ENCODE results near the gene ECSCR.
"Not testable (repeated sequence)": the region's sequence is repeated elsewhere in the genome, so short reads cannot be mapped to it uniquely, and the experiment has no call there.

The ECSCR gene, protein sequence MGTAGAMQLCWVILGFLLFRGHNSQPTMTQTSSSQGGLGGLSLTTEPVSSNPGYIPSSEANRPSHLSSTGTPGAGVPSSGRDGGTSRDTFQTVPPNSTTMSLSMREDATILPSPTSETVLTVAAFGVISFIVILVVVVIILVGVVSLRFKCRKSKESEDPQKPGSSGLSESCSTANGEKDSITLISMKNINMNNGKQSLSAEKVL

DNA sequence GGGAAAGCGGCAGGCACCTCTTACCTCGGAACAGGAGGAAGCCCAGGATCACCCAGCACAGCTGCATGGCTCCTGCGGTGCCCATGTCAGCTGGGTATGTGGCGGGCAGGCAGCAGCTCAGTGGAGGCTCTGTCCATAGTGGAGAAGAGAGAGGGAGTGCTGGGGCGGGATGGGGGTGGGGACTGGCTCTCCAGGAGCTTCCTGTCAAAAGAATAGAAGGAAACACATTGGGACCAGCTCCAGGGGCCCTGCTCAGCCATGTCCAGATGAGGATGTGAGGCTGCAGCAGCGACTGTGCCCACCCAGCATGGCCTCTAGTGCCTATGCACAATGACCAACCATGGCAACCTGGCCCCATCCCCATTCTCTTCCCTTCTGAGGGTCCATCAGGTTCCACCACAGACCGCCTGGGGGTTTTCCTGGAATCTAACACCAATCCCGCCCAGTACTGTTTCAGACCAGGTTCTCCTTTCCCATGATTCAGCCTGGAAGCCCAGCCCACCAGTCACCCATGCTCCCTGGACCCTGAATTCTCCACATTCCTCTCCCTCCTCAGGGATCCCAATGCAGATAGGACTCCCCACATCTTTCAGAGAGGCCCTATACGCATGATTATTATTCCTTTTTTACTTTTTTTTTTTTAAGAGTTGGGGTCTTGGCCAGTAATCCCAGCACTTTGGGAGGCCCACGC, at the start of gene ECSCR:
Gene ECSCR, minus strand, starts transcription at position 158 of the 691 bp plus-strand sequence. Its CDS starts 73 bp downstream, at position 85.
- no peak within 1 kb of the TSS for H3K4me3 ChIP-seq (ENCODE audit: low read depth, low read length)
- TF ChIP-seq, protein P1, sequence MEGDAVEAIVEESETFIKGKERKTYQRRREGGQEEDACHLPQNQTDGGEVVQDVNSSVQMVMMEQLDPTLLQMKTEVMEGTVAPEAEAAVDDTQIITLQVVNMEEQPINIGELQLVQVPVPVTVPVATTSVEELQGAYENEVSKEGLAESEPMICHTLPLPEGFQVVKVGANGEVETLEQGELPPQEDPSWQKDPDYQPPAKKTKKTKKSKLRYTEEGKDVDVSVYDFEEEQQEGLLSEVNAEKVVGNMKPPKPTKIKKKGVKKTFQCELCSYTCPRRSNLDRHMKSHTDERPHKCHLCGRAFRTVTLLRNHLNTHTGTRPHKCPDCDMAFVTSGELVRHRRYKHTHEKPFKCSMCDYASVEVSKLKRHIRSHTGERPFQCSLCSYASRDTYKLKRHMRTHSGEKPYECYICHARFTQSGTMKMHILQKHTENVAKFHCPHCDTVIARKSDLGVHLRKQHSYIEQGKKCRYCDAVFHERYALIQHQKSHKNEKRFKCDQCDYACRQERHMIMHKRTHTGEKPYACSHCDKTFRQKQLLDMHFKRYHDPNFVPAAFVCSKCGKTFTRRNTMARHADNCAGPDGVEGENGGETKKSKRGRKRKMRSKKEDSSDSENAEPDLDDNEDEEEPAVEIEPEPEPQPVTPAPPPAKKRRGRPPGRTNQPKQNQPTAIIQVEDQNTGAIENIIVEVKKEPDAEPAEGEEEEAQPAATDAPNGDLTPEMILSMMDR (IDR thresholded peaks at IDR 0.05; ENCODE audit: low read depth, low read length, missing control alignments), result no peak
- in situ Hi-C loops (cut with HindIII; ENCODE audit: low sequenced_read_pairs), result no loop called here
- no peak for DNase-seq (ENCODE audit: low read depth)

DNA sequence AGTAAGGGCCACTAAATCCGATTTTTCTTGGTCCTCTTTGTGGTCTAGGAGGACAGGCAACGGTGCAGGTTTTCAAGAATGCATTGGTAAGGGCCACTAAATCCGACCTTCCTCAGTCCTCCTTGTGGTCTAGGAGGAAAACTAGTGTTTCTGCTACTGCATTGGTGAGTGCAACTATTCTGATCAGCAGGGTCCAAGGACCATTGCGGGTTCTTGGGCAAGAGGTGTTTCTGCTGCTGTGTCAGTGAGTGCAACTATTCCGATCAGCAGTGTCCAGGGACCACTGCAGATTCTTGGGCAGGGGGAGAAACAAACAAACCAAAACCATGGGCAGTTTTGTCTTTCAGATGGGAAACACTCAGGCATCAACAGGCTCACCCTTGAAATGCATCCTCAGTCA, 42.2 kb upstream of the ECSCR start:
- in situ Hi-C loops (cut with HindIII; ENCODE audit: low sequenced_read_pairs); DNase-seq (ENCODE audit: low read depth); H3K4me3 ChIP-seq (ENCODE audit: low read depth, low read length): not testable (repeated sequence)

DNA sequence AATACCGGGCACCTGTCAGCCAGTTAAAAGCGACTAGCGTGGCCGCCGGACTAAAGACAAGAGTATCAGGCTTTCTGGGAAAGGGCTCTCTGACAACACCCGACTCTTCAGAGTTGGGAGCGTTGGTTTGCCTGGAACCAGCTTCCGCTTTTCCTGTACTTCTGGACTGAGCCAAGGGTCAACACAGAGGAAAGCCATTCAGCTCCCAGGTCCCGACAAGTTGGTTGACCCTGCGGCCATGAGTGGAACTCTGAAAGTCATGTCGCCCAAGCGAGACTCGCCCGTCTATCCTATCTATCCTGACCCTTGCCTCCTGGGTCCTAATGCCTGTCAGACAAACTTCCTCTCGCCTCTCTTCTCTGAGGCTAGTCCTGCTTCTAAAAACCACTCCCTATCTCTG, 41.3 kb upstream of the ECSCR start:
- in situ Hi-C loops (cut with HindIII; ENCODE audit: low sequenced_read_pairs); H3K4me3 ChIP-seq (ENCODE audit: low read depth, low read length); DNase-seq (ENCODE audit: low read depth): not testable (repeated sequence)

DNA sequence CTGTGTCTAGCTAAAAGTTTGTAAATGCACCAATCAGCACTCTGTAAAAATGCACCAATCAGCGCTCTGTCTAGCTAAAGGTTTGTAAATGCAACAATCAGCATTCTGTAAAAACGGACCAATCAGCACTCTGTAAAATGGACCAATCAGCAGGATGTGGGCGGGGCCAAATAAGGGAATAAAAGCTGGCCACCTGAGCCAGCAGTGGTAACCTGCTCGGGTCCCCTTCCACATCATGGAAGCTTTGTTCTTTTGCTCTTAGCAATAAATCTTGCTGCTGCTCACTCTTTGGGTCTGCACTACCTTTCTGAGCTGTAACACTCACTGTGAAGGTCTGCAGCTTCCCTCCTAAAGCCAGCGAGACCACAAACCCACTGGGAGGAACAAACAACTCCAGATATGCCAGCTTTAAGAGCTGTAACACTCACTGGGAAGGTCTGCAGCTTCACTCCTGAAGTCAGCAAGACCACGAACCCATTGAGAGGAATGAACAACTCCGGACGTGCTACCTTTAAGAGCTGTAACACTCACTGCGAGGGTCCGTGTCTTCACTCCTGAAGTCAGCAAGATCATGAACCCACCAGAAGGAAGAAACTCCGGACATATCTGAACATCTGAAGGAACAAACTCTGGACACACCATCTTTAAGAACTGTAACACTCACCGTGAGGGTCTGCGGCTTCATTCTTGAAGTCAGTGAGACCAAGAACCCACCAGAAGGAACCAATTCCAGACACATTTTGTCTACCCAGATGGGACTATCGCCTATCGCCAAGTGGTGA, 40.7 kb upstream of the ECSCR start:
- DNase-seq (ENCODE audit: low read depth); in situ Hi-C loops (cut with HindIII; ENCODE audit: low sequenced_read_pairs); H3K4me3 ChIP-seq (ENCODE audit: low read depth, low read length): not testable (repeated sequence)

DNA sequence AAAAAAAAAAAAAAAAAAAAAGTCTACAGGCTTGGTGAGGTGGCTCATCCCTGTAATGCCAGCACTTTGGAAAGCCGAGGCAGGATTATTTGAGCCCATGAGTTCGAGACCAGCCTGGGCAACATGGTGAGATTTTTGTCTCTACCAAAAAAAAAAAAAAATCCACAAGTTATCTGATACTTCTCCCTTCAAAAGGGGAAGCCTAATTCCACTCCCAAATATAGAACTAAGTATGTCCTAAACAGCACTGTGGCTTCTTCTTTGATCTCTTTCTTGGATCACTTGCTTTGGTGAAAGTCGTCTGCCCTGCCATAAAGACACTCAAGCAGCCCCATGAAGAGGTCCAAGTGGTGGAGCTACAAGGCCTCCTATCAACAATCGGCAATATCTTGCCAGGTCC, 38.8 kb upstream of the ECSCR start:
- no peak overlapping the region for H3K4me3 ChIP-seq (ENCODE audit: low read depth, low read length)
- in situ Hi-C loops (cut with HindIII; ENCODE audit: low sequenced_read_pairs), result no loop called here
- TF ChIP-seq, protein P1 (IDR thresholded peaks at IDR 0.05; ENCODE audit: low read depth, low read length, missing control alignments), result no peak
- DNase-seq (ENCODE audit: low read depth), result no peak

DNA sequence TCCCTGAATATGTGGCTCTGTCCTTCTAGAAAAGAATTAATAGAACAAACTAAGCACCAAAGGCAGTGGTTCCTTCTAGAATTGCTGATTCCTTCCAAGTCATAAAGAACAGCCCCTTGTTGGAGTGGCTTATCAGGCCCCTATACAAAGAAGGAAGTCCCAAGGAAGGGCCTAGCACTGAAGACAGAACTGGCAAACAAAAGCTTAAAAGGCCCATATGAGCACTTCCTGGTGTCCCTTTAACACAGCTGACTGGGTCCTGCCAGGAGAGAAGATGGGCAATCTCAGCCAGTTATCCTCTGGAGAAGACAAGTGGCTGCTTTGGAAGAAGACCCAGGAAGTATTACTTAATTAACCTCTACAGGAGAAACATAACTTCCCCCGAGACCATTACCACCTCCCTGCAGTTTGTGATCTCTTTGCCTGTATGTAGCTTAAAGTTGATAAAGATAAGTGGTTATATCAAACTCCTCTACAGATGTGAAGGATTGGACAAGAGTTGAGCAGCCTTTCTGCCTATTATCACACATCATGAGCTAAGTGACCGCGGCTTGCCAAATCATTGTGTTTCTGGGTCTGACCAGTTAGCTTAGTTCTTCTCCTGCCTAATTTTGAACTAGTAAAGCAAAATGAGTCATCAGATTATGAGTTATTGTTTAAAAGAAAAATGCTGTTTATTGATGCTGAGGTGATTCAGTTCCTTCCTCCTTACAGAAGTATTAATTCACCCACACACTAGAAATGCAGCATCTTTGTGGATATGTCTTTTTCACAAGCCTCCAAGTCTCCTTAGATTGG, 33.3 kb upstream of the ECSCR start:
- no peak for DNase-seq (ENCODE audit: low read depth)
- no peak overlapping the region for H3K4me3 ChIP-seq (ENCODE audit: low read depth, low read length)
- TF ChIP-seq, protein P1 (IDR thresholded peaks at IDR 0.05; ENCODE audit: low read depth, low read length, missing control alignments), result no peak
- in situ Hi-C loops (cut with HindIII; ENCODE audit: low sequenced_read_pairs), result no loop called here

DNA sequence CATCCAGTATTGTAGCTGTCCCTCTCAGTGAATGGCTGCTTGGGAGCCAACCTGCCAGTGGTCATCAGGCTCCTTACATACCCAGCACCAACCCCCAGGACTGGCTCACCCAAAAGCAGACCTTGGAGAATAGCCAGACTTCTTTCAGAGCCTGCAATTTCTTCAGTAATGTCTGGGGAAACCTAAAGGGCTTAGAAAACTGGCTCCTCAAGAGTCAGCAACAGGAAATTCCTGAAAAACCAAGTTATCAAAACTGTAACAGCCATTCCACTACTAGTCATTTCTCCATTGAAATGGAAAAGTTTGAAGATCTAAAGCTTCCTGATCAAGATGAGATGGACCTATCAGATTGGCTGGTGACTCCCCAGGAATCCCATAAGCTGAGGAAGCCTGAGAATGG, 32.3 kb upstream of the ECSCR start:
- TF ChIP-seq, protein P1 (IDR thresholded peaks at IDR 0.05; ENCODE audit: low read depth, low read length, missing control alignments), result no peak
- H3K4me3 ChIP-seq (ENCODE audit: low read depth, low read length), result no peak overlapping the region
- in situ Hi-C loops (cut with HindIII; ENCODE audit: low sequenced_read_pairs), result no loop called here
- DNase-seq (ENCODE audit: low read depth), result no peak

All from astrocyte of the cerebellum (primary cell).